RCC 7860 (cell line): ENCODE data around the gene ASAP2.
"Not testable (repeated sequence)": the region's sequence is repeated elsewhere in the genome, so short reads cannot be mapped to it uniquely, and the experiment has no call there.

Source experiments
- DNase-seq: peaks from one replicate; pipeline ENCODE4 v3.0.0-alpha.2; 2015; ENCODE audit warnings: low spot score
- FAIRE-seq: peaks from 2 replicates; lab custom pipeline; 2012; peaks lifted over from hg19 to GRCh38; lab: Jason Lieb, UNC

The ASAP2 gene

GRCh38 chr2:9391961-9392720 is 185.5 kb downstream of the ASAP2 start:
- FAIRE-seq: no peak

DNA sequence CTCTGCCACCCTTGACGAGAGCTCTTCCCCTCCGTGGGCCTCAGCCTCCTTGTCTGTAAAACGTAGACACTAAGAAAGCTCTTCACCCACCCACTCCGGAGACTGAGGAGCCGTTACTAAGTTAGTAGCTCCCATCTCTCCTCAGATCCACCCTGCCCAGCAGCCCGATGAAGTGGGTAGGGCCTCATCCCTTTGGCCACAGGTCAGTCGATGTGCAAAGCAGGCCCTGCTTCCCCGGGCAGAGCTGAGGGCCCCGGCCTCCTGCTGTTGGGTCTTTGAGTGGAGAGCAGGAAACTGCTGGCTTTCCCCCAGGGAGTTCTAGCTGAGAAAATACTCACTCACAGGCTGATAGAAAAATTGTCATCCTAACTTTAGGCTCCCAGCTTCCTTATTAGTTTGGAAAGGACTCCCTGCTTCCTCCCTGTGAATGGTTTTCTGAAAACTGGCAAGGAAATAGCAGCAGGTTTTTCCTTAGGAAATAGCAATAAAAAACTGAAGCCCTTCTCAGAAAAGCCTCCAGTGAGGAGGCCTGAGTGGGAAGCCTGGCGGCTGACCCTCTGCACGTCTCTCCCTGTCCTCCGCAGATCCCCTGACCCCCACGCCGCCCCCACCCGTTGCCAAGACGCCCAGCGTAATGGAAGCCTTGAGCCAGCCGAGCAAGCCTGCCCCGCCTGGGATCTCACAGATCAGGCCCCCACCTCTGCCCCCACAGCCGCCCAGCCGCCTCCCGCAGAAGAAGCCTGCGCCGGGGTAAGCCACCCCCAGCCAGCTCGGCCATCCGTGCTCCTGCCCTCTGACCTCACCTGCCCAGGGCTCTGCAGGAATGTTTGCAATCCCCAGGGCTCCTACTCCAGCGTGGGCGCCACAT is 186.5 kb downstream of the ASAP2 start:
- DNase-seq (no peak), FAIRE-seq (no peak)

More at GRCh38 chr2:9391961-9392720, 185.5 kb downstream of the ASAP2 start:
- DNase-seq: no peak

DNA sequence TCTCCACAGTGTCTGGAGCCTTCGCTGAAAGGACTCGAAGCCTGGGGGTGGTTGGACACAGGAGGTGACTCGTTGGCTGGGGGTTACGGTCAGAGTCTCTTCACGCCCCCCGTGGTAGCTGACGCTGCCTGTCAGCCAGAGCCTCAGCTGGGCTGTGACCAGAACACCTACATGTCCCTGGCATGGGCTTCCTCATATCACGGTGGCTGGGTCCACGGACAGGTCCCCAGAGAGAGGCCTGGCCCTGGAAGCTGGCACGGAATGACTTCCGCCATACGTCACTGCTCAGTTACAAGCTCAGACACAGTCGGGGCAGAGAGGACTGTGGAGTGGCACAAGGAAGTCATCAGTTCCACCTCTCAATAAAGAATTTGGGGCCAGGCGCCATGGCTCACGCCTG is 188.2 kb downstream of the ASAP2 start:
- DNase-seq: no peak
- FAIRE-seq: no peak

DNA sequence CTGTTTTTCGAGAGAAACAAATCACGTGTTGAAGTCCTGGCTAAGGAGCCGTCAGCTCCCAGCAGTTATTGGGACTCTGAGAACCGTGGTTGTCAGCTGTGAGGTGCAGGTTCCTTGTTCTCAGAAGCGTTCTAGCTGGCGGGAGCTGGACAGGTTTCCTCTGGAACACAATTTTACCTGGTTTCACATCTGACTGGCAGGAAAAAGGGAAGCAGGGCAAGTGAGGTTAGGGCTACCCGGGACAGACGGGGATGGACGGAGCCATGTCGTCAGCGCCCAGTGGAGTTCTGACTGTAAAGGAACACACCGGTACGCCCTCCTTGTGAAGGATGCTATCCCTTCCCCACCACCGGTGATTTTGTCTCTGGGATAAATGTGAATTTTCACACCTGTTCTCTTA is 190.6 kb downstream of the ASAP2 start:
- FAIRE-seq (no peak), DNase-seq (no peak)

DNA sequence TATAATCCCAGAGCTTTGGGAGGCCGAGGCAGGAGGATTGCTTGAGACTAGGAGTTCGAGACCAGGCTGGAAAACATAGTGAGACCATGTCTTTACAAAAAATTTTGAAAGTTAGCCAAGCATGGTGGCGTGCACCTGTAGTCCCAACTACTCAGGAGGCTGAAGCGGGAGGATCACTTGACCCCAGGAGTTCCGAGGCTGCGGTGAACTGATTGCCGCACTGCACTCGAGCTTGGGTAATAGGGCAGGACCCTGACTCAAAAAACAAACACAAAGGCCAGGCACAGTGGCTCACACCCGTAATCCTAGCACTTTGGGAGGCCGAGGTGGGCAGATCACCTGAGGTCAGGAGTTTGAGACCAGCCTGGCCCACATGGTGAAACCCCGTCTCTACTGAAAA is 191.6 kb downstream of the ASAP2 start:
- DNase-seq, FAIRE-seq: not testable (repeated sequence)

DNA sequence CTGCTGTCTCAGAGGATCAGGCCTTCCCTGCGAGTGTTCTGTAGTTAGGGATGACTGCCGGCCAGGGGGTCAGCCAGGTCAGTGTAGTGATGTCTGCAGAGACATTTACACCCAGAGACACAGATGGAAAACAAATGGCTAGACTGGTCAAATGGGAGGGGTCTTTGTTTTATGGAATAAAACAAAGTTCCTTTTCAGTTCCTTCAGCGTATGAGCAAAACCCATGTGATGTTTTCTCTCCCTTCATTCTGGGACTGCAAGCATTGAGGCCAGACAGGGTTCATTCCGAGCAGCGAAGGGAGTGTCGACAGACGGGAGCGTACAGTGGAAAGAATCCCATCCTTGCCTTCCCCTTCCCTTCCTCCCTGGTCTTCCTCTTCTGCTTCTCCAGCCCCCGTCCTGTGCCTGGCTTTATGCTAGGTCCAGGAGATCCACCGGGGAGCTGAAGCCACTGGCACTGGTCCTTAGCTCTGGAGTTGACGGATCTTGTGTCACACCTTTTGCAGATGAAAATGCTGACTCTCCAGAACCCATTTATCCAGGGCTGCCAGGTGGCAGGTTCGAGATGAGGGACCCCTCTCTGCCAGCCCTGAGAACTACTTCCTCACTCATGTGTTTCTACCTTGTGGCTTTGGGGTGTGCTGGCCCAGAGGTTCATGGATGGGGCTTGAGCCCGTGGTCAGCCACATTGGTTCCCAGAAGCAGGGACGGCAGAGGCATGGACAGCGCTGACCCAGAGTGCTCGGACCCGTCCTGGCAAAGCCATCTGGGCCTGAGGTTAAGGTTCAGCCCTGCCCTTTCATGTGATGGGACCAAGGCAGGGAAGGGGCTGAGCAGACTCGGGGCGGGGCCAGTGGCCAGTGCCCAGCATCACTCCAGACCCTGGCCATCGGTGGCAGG is 192.5 kb downstream of the ASAP2 start:
- DNase-seq (no peak), FAIRE-seq (no peak)

DNA sequence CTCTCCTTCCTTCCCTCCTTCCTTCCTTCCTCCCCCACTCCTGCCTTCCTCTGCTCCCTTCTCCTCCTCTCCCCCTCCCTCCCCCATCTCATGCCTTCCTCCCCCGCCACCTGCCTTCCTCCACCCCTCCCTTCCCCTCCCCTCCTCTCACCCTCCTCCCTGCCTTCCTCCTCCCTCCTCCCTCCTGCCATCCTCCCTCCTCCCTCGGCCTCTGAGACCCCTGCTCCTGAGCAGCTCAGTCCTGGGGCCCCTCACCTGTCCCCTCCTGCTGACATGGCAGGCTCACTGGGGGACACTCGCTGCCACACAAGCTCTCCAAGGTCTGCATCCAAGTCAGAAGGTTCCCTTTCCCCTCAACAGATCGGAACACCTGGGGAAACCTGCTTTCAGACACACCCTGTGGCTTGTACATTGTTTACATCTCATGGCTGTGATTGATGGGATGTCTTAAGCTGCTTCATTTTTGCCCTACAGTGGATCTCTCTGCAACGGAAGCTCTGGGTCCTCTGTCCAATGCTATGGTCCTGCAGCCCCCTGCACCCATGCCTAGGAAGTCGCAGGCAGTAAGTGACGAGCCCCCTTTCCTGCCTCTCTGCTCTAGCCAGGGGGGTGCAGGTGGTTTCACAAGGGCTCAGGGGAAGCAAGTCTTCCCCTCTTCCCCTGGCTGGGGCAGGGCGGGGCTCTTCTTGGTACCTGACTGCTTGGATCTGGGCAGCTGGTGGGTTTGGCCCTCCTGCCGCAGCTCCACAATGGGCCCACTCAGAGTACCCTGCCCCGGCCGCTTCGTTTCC is 193.9 kb downstream of the ASAP2 start:
- DNase-seq (no peak), FAIRE-seq (no peak)

DNA sequence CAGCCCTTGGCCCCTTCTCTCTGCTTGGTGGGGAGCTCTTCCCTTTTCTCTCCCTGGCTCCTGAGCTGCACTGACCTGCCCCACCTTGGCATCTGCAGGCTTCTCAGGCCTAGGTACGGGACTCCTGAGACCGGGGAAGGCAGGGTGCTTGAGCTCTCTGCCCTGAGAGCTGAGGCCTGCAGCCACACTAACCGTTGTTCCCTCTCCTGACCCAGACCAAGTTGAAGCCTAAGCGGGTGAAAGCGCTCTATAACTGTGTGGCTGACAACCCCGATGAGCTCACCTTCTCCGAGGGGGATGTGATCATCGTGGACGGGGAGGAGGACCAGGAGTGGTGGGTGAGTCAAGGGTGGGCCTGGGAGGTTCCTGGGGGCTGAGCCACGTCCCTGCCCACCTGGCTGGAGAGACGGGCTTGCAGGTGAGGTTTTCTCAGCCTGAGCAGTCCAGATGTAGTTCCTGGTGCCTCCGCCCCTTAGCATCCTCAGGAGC is 194.5 kb downstream of the ASAP2 start:
- no peak for DNase-seq
- FAIRE-seq: no peak

DNA sequence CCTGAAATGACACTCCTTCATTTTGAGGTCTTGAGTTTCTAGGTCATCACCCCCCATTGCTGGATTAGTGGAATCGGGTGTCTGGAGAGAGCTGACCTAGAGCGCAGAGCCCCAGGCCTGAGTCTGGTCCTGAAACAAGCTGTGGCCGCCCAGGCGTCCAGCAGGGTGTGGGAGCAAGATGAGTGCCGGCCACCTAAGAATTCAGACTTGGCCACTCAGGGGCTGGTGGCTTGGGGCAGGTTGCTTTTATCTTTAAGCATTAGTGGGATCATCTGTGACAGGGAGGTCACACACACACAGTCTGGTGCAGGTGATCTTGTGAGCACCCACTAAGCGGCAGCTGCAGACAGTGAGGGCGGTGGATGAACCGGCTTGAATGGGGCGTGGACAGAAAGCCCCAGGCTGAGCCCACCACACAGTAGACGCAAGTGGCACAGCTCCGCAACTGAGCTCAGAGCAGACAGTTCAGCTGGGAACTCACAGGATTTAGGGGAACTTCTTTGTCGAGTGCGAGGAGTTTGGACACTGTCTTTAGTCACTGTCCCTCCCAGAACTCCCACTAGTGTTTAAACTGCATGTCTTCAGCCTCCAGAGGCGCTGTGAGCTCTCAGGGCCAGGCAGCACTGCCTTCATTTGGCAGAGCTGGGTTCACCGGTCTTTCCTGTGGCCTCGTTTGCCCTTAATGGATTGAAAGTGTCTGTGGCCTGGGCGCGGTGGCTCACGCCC is 195.2 kb downstream of the ASAP2 start:
- FAIRE-seq: no peak
- no peak for DNase-seq

GRCh38 chr2:9403924-9404323 is 197.3 kb downstream of the ASAP2 start:
- DNase-seq (no peak), FAIRE-seq (no peak)

DNA sequence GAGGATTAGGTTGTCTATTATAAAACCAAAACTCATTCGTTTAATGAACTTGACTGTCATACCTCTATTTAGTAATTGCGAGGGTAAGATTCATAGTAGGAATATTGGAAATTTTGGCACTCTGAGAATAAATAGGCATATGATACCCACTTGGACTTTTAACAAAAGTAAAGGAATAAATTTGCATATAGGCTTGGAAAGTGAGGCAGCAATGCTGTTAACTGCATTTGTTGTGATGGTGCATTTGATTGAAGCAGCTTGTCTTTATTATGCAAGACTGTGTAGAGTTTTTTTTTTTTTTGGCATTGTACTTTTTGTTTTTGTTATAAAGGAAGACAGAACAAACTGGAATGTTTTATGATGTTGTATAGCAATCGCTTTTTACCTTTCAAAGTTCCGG is 197.8 kb downstream of the ASAP2 start:
- no peak for FAIRE-seq
- DNase-seq: no peak

GRCh38 chr2:9405636-9406035 is 199.0 kb downstream of the ASAP2 start:
- DNase-seq (no peak), FAIRE-seq (no peak)

DNA sequence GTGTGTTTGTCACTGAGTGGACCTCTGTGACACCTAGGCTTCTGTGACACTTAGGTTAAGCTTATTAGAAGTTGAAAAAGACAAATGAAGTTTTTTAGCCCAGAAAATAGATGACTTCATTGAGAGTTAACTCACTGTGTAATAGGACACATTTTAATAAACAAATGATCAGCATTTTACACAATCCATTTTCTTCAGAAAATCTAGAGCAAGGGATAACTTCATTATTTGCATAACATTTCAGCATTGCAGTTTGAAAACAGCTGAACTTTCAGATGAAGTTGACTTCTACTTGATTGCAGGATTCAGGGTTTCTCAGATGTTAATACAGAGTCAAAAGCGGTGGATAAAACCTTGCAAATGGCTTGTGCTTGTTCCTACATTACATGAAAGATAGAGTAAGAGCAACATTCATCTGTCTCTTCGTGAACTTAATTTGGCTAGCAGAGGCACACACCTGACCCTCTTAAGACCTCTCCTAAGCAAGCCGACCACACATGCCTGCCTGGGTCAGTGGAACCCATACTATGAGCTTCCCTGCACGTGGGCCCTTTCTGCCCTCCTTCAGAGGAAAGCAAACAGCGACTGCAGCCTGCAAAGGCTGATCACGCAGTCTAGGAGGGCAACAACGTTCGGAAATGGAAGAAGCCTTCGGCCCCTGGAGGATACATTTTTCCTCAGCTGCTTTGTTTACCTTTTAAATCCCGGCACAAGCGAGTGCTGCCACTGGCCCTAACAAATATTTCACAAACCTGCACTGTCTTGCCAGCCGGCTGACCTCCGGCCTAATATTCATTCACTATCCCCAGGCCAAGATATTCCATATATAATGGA is 200.1 kb downstream of the ASAP2 start:
- FAIRE-seq (no peak), DNase-seq (no peak)

DNA sequence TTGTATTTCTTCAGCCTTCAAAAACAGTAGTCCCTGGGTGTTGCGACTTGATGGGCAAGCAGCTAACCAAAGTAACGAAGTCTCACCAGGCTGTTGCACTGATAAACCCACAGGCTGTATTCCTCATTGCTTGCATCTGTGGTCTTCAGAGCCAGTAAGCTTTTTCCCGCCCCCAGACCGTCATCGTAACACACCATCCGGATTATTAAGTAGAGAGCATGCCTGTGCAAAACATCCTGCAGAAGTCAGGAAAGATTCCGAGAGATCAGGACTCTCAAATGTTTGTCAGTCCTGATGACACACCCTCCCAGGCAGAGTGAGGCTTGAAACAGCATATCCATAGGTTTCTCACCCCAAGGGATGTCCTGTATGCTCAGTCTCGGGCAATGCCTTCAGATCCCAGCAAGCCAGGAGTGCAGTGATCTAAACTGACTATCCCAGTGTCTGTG is 200.8 kb downstream of the ASAP2 start:
- FAIRE-seq (no peak), DNase-seq (no peak)

DNA sequence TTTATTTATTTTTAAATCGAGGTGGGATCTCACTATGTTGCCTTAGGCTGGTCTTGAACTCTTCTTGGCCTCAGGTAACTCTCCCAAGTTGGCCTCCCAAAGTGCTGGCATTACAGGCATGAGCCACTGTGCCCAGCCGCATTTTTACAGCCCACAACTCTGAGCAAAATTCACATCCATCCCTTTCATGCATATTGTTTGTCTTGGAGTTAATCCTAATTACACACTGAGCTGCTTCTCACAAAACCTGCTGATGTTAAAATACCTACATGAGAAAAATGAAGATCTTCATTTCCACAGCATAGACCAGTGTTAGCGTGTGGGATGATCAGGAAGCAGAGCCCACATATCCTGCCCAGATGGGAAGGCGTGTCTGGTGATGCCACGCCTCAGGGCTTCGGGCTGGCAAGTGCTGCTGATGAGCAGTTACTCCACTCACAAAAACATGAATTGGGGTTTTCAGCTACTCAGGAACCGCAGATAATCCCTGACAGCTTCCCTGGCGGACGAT is 202.1 kb downstream of the ASAP2 start:
- no peak for FAIRE-seq
- no peak for DNase-seq

GRCh38 chr2:9410108-9410507 is 203.5 kb downstream of the ASAP2 start:
- DNase-seq: no peak
- no peak for FAIRE-seq

DNA sequence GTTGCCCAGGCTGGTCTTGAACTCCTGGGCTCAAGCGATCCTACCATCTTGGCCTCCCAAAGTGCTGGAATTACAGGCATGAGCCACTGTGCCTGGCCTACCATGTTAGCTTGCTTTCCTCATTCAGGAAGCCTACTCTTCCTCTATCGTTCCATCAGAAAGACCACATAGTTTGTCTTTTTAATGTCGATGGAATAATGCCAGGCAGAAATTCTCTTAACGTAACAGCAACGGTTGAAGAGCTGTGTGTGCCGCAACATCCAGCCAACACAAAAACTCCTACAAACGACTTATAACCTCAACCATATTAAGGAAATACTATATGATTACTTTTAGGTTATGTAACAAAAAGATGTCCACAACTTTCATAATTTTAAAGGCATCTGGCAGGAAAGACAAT is 206.2 kb downstream of the ASAP2 start:
- FAIRE-seq (no peak), DNase-seq (no peak)

DNA sequence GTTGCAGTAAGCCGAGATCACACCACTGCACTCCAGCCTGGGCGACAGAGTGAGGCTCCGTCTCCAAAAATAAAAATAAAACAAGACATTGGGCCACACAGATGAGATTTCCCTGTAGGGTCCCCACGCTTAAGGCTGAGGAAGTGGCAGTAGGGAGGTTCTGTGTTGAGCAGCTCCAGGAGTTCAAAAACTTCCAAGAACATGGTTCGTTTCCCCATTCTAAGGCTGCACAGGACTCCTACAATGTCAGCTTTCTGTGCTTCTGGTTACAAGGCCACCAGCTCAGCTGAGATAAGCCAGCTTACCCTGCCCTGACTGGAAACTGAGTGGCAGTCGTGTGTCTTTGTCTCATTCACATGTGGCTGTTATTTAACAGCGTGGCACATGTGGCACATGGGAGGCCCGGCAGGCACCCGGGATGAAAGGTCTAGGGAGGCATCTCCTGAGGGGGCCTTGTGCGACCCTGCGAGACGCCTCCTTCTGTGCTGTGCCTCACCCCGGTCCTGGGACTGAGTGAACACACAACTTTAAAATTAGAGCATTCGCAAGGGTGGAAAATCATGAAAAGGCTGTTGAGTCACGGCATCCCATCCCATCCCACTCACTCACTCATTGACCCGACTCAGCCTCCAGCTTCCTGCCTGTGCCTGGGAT is 209.0 kb downstream of the ASAP2 start:
- no peak for FAIRE-seq
- DNase-seq: no peak
